ENCODE data around the gene CITED4. TPM values are rescaled to one million over a fixed set of nuclear protein-coding genes. Genes with fewer than 3 reads are reported as not detected.
A peak's percentile ranks its signal among the peaks of the same experiment; 100 is the strongest.

CITED4 gene
- polyA plus RNA-seq, 3 donors: 2.4 to 18.8 (median 17.1) TPM

- Histone ChIP-seq H3K4me3 (replicated peaks in 1 of 3; ENCODE audit: low read depth in 2 of 3, low read length in 3 of 3) (peak overlapping the region; percentile 50 to 82 (median 51)), H3K4me2 (replicated peaks; ENCODE audit: extremely low read depth, low read length, poor library complexity, severe bottlenecking) (peak overlapping the region; percentile 95)
- intact Hi-C loops (cut with micrococcal nuclease): loop anchor here in 1 of 2 donors (5.0 kb wide), 1 partner anchor 76 kb away; no protein-coding TSS in a partner anchor
Observed at GRCh38 chr1:40861224-40862003, 749 bp downstream of the CITED4 start.

More at GRCh38 chr1:40861224-40862003, 749 bp downstream of the CITED4 start:
- Histone ChIP-seq H3K9me3 (replicated peaks in 1 of 2; ENCODE audit: control insufficient read depth in 1 of 2, insufficient read depth in 1 of 2, low read length in 2 of 2) (no peaks in the 10 kb centered on the region), H4K20me1 (ENCODE audit: insufficient read depth, low read length) (no peaks in the 10 kb centered on the region), H3K4me1 (ENCODE audit: control insufficient read depth in 1 of 2, insufficient read depth in 2 of 2, low read length in 2 of 2) (peaks cover 22 to 42% of the 10 kb centered on the region in 2 donors), H3K79me2 (ENCODE audit: insufficient read depth, low read length) (peaks cover 12% of the 10 kb centered on the region), H3K27ac (ENCODE audit: low read depth in 1 of 2, low read length in 2 of 2) (peak overlapping the region; percentile 69 to 83), H3K27me3 (ENCODE audit: control insufficient read depth in 2 of 2, insufficient read depth in 2 of 2, low read length in 2 of 2) (no peaks in the 10 kb centered on the region), H3K36me3 (replicated peaks in 1 of 2; ENCODE audit: control insufficient read depth in 1 of 2, insufficient read depth in 2 of 2, low read length in 2 of 2) (no peaks in the 10 kb centered on the region), H3K9ac (ENCODE audit: insufficient read depth, low read length, poor library complexity, severe bottlenecking) (peak overlapping the region; percentile 74), H2AFZ (ENCODE audit: insufficient read depth, low read depth, low read length, poor library complexity, severe bottlenecking) (peak overlapping the region; percentile 96)
- H3K27ac Mint-ChIP-seq: peak overlapping the region; percentile 89 to 96 (median 94)
- peak in 2 of 3 donors; percentile 30 to 39 for DNase-seq
- peak overlapping the region; percentile 93 to 96 for H3K4me3 Mint-ChIP-seq
- H3K4me1 Mint-ChIP-seq: peaks cover 30% of the 10 kb centered on the region
- under 1% methylated on average over 98 of the region's 98 CpGs for WGBS (ENCODE audit: insufficient coverage)
- peaks cover 0 to 1% (median 0%) of the 10 kb centered on the region in 7 donors for H3K9me3 Mint-ChIP-seq
- H3K36me3 Mint-ChIP-seq: peaks cover 0 to 1% of the 10 kb centered on the region in 2 donors
- TF ChIP-seq CTCF (IDR thresholded peaks at IDR 0.05): no peak
- peaks cover 3 to 10% (median 5%) of the 10 kb centered on the region in 3 donors for H3K27me3 Mint-ChIP-seq (ENCODE audit: low read depth in 3 of 3)

All from CD14-positive monocyte (primary cell).